ENCODE results near the gene PRAMEF7. TPM values are rescaled to one million over a fixed set of nuclear protein-coding genes. Genes with fewer than 3 reads are reported as not detected.
"Not testable (repeated sequence)": the region's sequence is repeated elsewhere in the genome, so short reads cannot be mapped to it uniquely, and the experiment has no call there.

The PRAMEF7 gene
- total RNA-seq = not detected
- not detected for polyA plus RNA-seq

DNA sequence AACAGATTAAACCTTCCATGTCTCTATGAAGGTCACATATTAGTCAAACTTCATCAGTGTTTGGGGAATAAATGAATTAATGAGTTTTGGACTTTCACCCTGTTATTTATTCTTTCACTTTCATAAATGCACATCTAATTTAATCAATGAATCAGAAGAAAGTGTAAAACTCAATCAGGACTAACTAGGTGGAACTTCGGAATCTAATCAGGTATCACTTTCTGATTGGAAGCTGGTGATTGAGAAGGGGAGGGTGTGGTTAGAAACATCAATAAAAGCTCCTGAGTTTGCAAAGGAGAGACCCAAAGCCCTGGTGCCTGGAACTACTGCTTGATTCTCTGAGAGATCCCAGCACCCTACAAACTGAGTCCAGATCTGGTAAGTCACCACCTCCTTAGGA is at the start of gene PRAMEF7:
Gene PRAMEF7, plus strand, starts transcription at position 301 of the 400 bp plus-strand sequence. CDS start 1,083 bp downstream, outside the sequence.
- H3K9me3 ChIP-seq (ENCODE audit: control insufficient read depth in 2 of 2, low read length in 2 of 2); H3K27ac Mint-ChIP-seq; H3K4me3 ChIP-seq (ENCODE audit: low read depth, low read length); H3K9me3 Mint-ChIP-seq; H3K36me3 Mint-ChIP-seq; H3K36me3 ChIP-seq (ENCODE audit: control insufficient read depth, insufficient read depth, low read length); H3K27me3 ChIP-seq (ENCODE audit: control insufficient read depth, insufficient read depth, low read length); H3K27ac ChIP-seq (ENCODE audit: insufficient read depth, low read length, poor library complexity, severe bottlenecking); ATAC-seq (ENCODE audit: low read depth in 2 of 2); H3K4me1 Mint-ChIP-seq; H3K4me1 ChIP-seq (ENCODE audit: control insufficient read depth, insufficient read depth, low read length, poor library complexity, severe bottlenecking); H3K27me3 Mint-ChIP-seq; H3K4me3 Mint-ChIP-seq; DNase-seq: not testable (repeated sequence)

DNA sequence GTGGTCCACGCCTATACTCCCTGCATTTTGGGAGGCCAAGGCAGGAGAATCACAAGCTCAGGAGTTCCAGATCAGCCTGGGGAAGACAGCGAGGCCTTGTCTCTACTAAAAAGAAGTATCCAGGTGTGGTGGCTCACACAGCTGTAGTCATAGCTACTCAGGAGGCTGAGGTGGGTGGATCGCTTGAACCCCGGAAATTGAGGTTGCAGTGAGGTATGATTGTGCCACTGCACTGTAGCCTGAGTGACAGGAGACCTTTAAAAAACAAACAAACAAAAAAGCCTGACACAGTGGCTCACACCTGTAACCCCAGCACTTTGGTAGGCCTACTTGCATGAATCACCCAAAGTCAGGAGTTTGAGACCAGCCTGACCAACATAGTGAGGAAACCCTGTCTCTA is 38.0 kb upstream of the PRAMEF7 start:
- H3K36me3 Mint-ChIP-seq = not testable (repeated sequence)

DNA sequence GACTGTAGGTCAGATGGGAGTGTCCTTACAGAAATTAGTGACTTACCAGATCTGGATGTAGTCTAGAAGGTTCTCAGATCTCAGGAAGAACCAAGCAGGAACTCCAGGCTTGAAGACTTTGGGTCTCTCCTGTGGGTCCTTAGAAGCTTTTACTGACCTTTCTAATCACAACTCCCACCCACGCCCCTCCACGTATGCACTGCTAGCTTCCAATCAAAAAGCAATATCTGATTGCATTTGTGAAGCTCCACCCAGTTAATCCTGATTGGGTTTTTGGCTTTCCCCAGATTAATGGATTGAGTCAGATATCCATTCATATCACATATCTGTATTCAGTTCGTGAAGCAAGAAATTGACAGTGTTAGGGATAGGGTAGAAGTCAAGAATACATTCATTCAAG is 30.3 kb upstream of the PRAMEF7 start, which contains the start of gene PRAMEF4:
Gene PRAMEF4, minus strand, starts transcription at position 101 of the 400 bp plus-strand sequence. CDS start 2,807 bp downstream, outside the sequence.
- not testable (repeated sequence) for H3K36me3 Mint-ChIP-seq; H3K4me1 Mint-ChIP-seq; H3K27ac Mint-ChIP-seq; H3K27me3 Mint-ChIP-seq; H3K36me3 ChIP-seq (ENCODE audit: control insufficient read depth, insufficient read depth, low read length); H3K9me3 ChIP-seq (ENCODE audit: control insufficient read depth in 2 of 2, low read length in 2 of 2); ATAC-seq (ENCODE audit: low read depth in 2 of 2); H3K4me3 Mint-ChIP-seq; H3K9me3 Mint-ChIP-seq; H3K4me1 ChIP-seq (ENCODE audit: control insufficient read depth, insufficient read depth, low read length, poor library complexity, severe bottlenecking); DNase-seq; H3K4me3 ChIP-seq (ENCODE audit: low read depth, low read length); H3K27me3 ChIP-seq (ENCODE audit: control insufficient read depth, insufficient read depth, low read length); H3K27ac ChIP-seq (ENCODE audit: insufficient read depth, low read length, poor library complexity, severe bottlenecking)

More for the DNA sequence above, 38.0 kb upstream of the PRAMEF7 start:
- H3K27ac ChIP-seq (ENCODE audit: insufficient read depth, low read length, poor library complexity, severe bottlenecking); H3K4me1 ChIP-seq (ENCODE audit: control insufficient read depth, insufficient read depth, low read length, poor library complexity, severe bottlenecking); H3K27me3 Mint-ChIP-seq; H3K27me3 ChIP-seq (ENCODE audit: control insufficient read depth, insufficient read depth, low read length); H3K27ac Mint-ChIP-seq; H3K4me3 ChIP-seq (ENCODE audit: low read depth, low read length); DNase-seq; H3K4me1 Mint-ChIP-seq; H3K9me3 ChIP-seq (ENCODE audit: control insufficient read depth in 2 of 2, low read length in 2 of 2); H3K9me3 Mint-ChIP-seq; H3K36me3 ChIP-seq (ENCODE audit: control insufficient read depth, insufficient read depth, low read length); ATAC-seq (ENCODE audit: low read depth in 2 of 2); H3K4me3 Mint-ChIP-seq: not testable (repeated sequence)

DNA sequence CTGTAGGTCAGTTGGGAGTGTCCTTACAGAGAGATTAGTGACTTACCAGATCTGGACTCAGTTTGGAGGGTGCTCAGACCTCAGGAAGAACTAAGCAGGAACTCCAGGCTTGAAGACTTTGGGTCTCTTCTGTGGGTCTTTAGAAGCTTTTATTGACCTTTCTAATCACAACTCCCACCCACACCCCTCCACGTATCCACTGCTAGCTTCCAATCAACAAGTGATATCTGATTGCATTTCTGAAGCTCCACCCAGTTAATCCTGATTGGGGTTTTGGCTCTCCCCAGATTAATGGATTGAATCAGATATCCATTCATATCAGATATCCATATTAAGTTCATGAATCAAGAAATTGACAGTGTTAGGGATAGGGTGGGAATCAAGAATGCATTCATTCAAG is 18.2 kb upstream of the PRAMEF7 start, which contains the start of gene PRAMEF10:
Gene PRAMEF10, minus strand, starts transcription at position 101 of the 400 bp plus-strand sequence. CDS start 2,423 bp downstream, outside the sequence.
- H3K4me3 ChIP-seq (ENCODE audit: low read depth, low read length); H3K4me1 Mint-ChIP-seq; H3K27ac ChIP-seq (ENCODE audit: insufficient read depth, low read length, poor library complexity, severe bottlenecking); H3K27me3 ChIP-seq (ENCODE audit: control insufficient read depth, insufficient read depth, low read length); H3K27ac Mint-ChIP-seq; H3K4me3 Mint-ChIP-seq; H3K9me3 ChIP-seq (ENCODE audit: control insufficient read depth in 2 of 2, low read length in 2 of 2); ATAC-seq (ENCODE audit: low read depth in 2 of 2); DNase-seq; H3K36me3 ChIP-seq (ENCODE audit: control insufficient read depth, insufficient read depth, low read length); H3K36me3 Mint-ChIP-seq; H3K4me1 ChIP-seq (ENCODE audit: control insufficient read depth, insufficient read depth, low read length, poor library complexity, severe bottlenecking); H3K27me3 Mint-ChIP-seq; H3K9me3 Mint-ChIP-seq: not testable (repeated sequence)

DNA sequence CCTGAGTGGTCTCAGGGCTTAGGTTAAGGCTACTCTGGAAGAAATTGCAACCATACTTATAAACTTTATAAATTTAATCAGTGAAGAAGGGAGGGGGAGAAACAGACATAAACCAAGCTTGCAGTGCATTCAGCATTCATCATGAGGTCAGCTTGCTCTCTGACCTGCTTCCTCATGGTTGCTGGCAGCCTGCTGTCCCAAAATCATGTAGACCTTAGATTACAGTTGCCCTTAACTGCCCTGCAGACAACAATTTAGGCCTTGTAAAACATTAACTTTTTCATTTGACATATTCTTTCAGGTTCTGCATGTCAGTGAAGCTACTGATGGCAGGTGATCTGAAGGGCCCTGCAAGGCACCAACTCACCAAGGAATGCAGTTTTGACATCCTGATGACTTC is 17.2 kb upstream of the PRAMEF7 start:
- not testable (repeated sequence) for H3K27ac Mint-ChIP-seq; H3K4me3 Mint-ChIP-seq; H3K9me3 Mint-ChIP-seq; H3K27me3 Mint-ChIP-seq; DNase-seq; H3K4me3 ChIP-seq (ENCODE audit: low read depth, low read length); H3K4me1 Mint-ChIP-seq; H3K4me1 ChIP-seq (ENCODE audit: control insufficient read depth, insufficient read depth, low read length, poor library complexity, severe bottlenecking); H3K9me3 ChIP-seq (ENCODE audit: control insufficient read depth in 2 of 2, low read length in 2 of 2); ATAC-seq (ENCODE audit: low read depth in 2 of 2); H3K36me3 ChIP-seq (ENCODE audit: control insufficient read depth, insufficient read depth, low read length); H3K36me3 Mint-ChIP-seq; H3K27me3 ChIP-seq (ENCODE audit: control insufficient read depth, insufficient read depth, low read length); H3K27ac ChIP-seq (ENCODE audit: insufficient read depth, low read length, poor library complexity, severe bottlenecking)

DNA sequence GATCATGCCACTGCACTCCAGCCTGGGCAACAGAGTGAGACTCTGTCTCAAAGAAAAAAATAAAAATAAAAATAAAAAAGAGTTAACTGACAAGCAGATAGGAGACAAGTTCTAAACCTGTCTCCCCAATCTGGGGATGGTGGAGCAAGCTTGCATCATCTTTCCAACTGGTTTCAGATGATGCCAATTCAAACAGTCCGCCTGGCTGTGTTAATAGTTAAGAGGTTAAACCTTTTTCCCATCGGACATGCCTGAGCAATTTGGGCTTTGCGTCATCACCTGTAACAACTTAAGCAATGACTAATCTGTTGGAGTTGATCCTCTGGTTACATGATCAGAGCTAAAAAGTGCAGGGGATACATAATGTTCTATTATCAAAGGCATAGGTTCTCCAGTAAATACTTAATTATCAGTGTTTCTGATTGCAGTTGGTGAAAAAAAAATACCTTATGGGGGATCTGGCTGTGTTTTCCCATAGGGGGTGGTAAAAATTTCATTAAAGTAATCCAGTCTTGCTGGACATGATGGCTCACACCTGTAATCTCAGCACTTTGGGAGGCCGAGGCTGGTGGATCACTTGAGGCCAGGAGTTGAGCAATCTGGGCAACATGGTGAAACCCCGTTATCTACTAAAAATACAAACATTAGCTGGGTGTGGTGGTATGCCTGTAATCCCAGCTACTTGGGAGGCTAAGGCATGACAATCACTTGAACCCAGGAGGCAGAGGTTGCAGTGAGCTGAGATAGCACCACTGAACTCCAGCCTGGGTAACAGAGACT is 12.4 kb upstream of the PRAMEF7 start:
- not testable (repeated sequence) for H3K27me3 ChIP-seq (ENCODE audit: control insufficient read depth, insufficient read depth, low read length); H3K36me3 ChIP-seq (ENCODE audit: control insufficient read depth, insufficient read depth, low read length); H3K4me3 Mint-ChIP-seq; H3K27ac Mint-ChIP-seq; H3K4me1 Mint-ChIP-seq; ATAC-seq (ENCODE audit: low read depth in 2 of 2); DNase-seq; H3K4me3 ChIP-seq (ENCODE audit: low read depth, low read length); H3K9me3 ChIP-seq (ENCODE audit: control insufficient read depth in 2 of 2, low read length in 2 of 2); H3K27me3 Mint-ChIP-seq; H3K27ac ChIP-seq (ENCODE audit: insufficient read depth, low read length, poor library complexity, severe bottlenecking); H3K36me3 Mint-ChIP-seq; H3K9me3 Mint-ChIP-seq; H3K4me1 ChIP-seq (ENCODE audit: control insufficient read depth, insufficient read depth, low read length, poor library complexity, severe bottlenecking)

DNA sequence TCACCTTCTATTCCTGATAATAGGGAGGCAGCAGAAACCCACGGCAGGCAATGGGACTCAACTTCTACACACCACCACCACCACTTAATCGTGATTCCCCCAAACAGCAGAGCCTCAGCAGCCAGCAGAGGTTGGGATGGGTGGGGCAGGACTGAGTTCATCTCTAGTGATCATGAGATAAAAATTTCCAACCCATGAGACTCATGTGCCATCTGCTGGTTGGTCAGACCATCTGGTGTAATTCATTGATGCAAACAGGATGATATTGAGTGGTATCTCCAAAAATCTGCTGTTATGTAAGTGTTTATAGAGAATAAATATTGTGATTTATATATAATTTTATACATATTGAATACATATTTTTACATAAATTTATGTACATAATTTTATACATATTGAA is 5.3 kb downstream of the PRAMEF7 start:
- H3K27me3 ChIP-seq (ENCODE audit: control insufficient read depth, insufficient read depth, low read length); H3K4me3 Mint-ChIP-seq: not testable (repeated sequence)

DNA sequence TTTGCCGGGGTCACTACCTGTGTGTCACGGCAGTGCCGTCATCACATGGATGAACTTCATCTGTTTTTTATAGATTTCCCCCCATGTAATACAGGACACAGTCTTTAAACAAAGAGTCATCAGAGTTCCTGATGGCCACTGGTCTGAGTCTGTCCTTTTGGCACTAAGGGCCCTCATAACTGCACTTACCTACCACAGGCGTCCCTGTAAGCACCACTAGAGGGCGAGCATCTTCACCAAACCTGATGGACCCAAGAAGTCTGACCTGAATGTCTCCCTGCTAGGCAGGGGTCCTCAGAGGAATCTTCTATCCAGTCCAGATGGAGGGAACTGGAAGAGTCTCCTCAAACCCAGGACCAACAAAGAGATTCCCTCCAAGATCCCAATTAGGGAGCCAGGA is 8.0 kb downstream of the PRAMEF7 start:
- not testable (repeated sequence) for H3K27me3 Mint-ChIP-seq, DNase-seq

More for the DNA sequence above, 5.3 kb downstream of the PRAMEF7 start:
- not testable (repeated sequence) for H3K9me3 ChIP-seq (ENCODE audit: control insufficient read depth in 2 of 2, low read length in 2 of 2); ATAC-seq (ENCODE audit: low read depth in 2 of 2); H3K36me3 ChIP-seq (ENCODE audit: control insufficient read depth, insufficient read depth, low read length); H3K36me3 Mint-ChIP-seq; H3K4me1 Mint-ChIP-seq; H3K4me3 ChIP-seq (ENCODE audit: low read depth, low read length); H3K4me1 ChIP-seq (ENCODE audit: control insufficient read depth, insufficient read depth, low read length, poor library complexity, severe bottlenecking); H3K27me3 Mint-ChIP-seq; H3K9me3 Mint-ChIP-seq; H3K27ac ChIP-seq (ENCODE audit: insufficient read depth, low read length, poor library complexity, severe bottlenecking); DNase-seq; H3K27ac Mint-ChIP-seq

More for the DNA sequence above, 8.0 kb downstream of the PRAMEF7 start:
- H3K27ac Mint-ChIP-seq; H3K4me3 Mint-ChIP-seq; H3K4me3 ChIP-seq (ENCODE audit: low read depth, low read length); H3K9me3 Mint-ChIP-seq; H3K27ac ChIP-seq (ENCODE audit: insufficient read depth, low read length, poor library complexity, severe bottlenecking); H3K27me3 ChIP-seq (ENCODE audit: control insufficient read depth, insufficient read depth, low read length); H3K4me1 Mint-ChIP-seq; ATAC-seq (ENCODE audit: low read depth in 2 of 2); H3K9me3 ChIP-seq (ENCODE audit: control insufficient read depth in 2 of 2, low read length in 2 of 2); H3K36me3 Mint-ChIP-seq; H3K4me1 ChIP-seq (ENCODE audit: control insufficient read depth, insufficient read depth, low read length, poor library complexity, severe bottlenecking); H3K36me3 ChIP-seq (ENCODE audit: control insufficient read depth, insufficient read depth, low read length): not testable (repeated sequence)

Data from CD4-positive, CD25-positive, alpha-beta regulatory T cell (primary cell).